Astrocyte (in vitro differentiated cells and primary cell): ENCODE measurements around the gene SLC31A1.

ENCODE experiments used
- EZH2 ChIP-seq: IDR thresholded peaks from 2 replicates; pipeline ENCODE4 v1.6.1; 2012; ENCODE audit warnings: mild to moderate bottlenecking, low read length, inconsistent platforms; ENCODE audit not compliant: insufficient read depth
- TF ChIP-seq, protein P1 (sequence below): IDR thresholded peaks from 2 replicates; pipeline ENCODE4 v1.5.1; 2011; ENCODE audit warnings: low read depth, mild to moderate bottlenecking, inconsistent platforms, low read length, moderate library complexity; ENCODE audit not compliant: insufficient read depth

- TF ChIP-seq, protein P1, sequence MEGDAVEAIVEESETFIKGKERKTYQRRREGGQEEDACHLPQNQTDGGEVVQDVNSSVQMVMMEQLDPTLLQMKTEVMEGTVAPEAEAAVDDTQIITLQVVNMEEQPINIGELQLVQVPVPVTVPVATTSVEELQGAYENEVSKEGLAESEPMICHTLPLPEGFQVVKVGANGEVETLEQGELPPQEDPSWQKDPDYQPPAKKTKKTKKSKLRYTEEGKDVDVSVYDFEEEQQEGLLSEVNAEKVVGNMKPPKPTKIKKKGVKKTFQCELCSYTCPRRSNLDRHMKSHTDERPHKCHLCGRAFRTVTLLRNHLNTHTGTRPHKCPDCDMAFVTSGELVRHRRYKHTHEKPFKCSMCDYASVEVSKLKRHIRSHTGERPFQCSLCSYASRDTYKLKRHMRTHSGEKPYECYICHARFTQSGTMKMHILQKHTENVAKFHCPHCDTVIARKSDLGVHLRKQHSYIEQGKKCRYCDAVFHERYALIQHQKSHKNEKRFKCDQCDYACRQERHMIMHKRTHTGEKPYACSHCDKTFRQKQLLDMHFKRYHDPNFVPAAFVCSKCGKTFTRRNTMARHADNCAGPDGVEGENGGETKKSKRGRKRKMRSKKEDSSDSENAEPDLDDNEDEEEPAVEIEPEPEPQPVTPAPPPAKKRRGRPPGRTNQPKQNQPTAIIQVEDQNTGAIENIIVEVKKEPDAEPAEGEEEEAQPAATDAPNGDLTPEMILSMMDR, result no peak
- TF ChIP-seq EZH2, result no peak
Measured at GRCh38 chr9:113254991-113255390, 33.6 kb downstream of the SLC31A1 start.
